ENCODE measurements around the gene LONRF2.

Gene LONRF2

GRCh38 chr2:100275200-100275589 lies 47.1 kb downstream of the LONRF2 start:
- no peak overlapping the region for H3K4me3 ChIP-seq (ENCODE audit: low read depth, low read length)
- TF ChIP-seq CTCF (IDR thresholded peaks at IDR 0.05; ENCODE audit: insufficient read depth, low read length, missing control alignments): no peak
- POLR2A ChIA-PET: no interaction called here
- CTCF ChIA-PET: interaction anchor here (1.1 to 9.9 kb wide), 3 partner anchors 9 to 105 kb away, joined by 4 to 134 read pairs (median 28); no protein-coding TSS in a partner anchor
- no peak for DNase-seq (ENCODE audit: low read depth, low spot score)

GRCh38 chr2:100274566-100275199 lies 47.6 kb downstream of the LONRF2 start:
- ChIA-PET POLR2A (no interaction called here), CTCF (interaction anchor here (1.1 to 9.9 kb wide), 3 partner anchors 9 to 105 kb away, joined by 4 to 134 read pairs (median 28); no protein-coding TSS in a partner anchor)
- DNase-seq (ENCODE audit: low read depth, low spot score): no peak
- no peak for TF ChIP-seq CTCF (IDR thresholded peaks at IDR 0.05; ENCODE audit: insufficient read depth, low read length, missing control alignments)
- no peak overlapping the region for H3K4me3 ChIP-seq (ENCODE audit: low read depth, low read length)

- CTCF ChIA-PET: interaction anchor here (4.5 to 9.9 kb wide), 2 partner anchors 12 to 106 kb away, joined by 28 to 134 read pairs; no protein-coding TSS in a partner anchor
- no peak overlapping the region for H3K4me3 ChIP-seq (ENCODE audit: low read depth, low read length)
- no peak for DNase-seq (ENCODE audit: low read depth, low spot score)
- no peak for TF ChIP-seq CTCF (IDR thresholded peaks at IDR 0.05; ENCODE audit: insufficient read depth, low read length, missing control alignments)
- POLR2A ChIA-PET: interaction anchor here (0.5 kb wide), 1 partner anchor 262 kb away, joined by 3 read pairs; no protein-coding TSS in a partner anchor
These were observed 48.2 kb downstream of the LONRF2 start for GRCh38 chr2:100274076-100274475.

- ChIA-PET POLR2A (no interaction called here), CTCF (interaction anchor here (4.5 to 9.9 kb wide), 2 partner anchors 11 to 106 kb away, joined by 28 to 134 read pairs; no protein-coding TSS in a partner anchor)
- no peak for DNase-seq (ENCODE audit: low read depth, low spot score)
- H3K4me3 ChIP-seq (ENCODE audit: low read depth, low read length): no peak overlapping the region
- TF ChIP-seq CTCF (IDR thresholded peaks at IDR 0.05; ENCODE audit: insufficient read depth, low read length, missing control alignments): no peak
These were observed 48.9 kb downstream of the LONRF2 start for GRCh38 chr2:100273387-100273786.

GRCh38 chr2:100272841-100273329 lies 49.4 kb downstream of the LONRF2 start:
- no peak for TF ChIP-seq CTCF (IDR thresholded peaks at IDR 0.05; ENCODE audit: insufficient read depth, low read length, missing control alignments)
- ChIA-PET POLR2A (no interaction called here), CTCF (interaction anchor here (2.0 to 9.9 kb wide), 2 partner anchors 11 to 108 kb away, joined by 6 to 134 read pairs; no protein-coding TSS in a partner anchor)
- no peak for DNase-seq (ENCODE audit: low read depth, low spot score)
- no peak overlapping the region for H3K4me3 ChIP-seq (ENCODE audit: low read depth, low read length)

- CTCF ChIA-PET: interaction anchor here (2.0 to 9.9 kb wide), 2 partner anchors 9 to 110 kb away, joined by 6 to 134 read pairs; no protein-coding TSS in a partner anchor
- no peak for DNase-seq (ENCODE audit: low read depth, low spot score)
- no peak overlapping the region for H3K4me3 ChIP-seq (ENCODE audit: low read depth, low read length)
- TF ChIP-seq CTCF (IDR thresholded peaks at IDR 0.05; ENCODE audit: insufficient read depth, low read length, missing control alignments): no peak
- POLR2A ChIA-PET: no interaction called here
These were observed 51.1 kb downstream of the LONRF2 start for GRCh38 chr2:100271210-100271609.
